Fibroblast of upper back skin (primary cell): ENCODE data around the gene GPR158.

Source experiments
- DNase-seq: peaks from one replicate; pipeline ENCODE4 v3.0.0-alpha.2; 2013

GPR158 gene

GRCh38 chr10:25508112-25508815 lies 333.5 kb downstream of the GPR158 start:
- DNase-seq: no peak

DNA sequence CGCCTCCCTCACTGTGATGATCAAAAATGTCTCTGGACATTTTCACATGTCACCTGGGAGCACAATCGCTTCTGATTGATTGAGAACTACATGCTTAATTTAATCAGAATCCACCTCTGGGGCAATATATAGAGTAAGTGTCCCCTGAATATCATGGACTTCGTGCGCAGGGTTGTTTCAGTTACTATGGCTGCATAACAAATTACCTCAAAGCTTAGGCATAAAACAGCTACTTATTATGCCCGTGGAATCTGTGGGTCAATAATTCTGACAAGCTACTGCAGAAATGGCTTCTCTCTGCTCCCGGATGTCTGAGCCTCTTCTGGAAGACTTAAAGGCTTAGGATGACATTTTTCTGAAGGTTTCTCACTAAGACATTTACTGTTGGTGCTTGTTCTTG lies 334.4 kb downstream of the GPR158 start:
- no peak for DNase-seq

DNA sequence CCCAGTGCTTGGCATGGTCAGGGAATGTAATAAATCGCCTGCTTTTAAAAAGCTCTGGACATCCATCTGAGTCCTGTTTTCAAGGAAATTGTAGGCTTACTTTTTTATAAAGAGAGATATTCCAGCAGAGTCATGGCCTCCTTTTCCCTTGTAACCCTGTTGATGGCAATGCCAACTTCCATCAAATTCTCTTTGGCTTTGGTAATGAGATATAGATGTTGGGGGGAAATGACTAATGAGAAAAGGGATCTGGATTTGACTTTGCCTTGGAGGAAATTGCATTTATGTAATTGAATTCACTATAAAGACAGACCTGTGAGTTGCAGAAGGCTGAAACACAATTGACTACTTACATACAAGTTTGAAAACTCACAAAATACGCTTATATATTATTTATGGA lies 347.5 kb downstream of the GPR158 start:
- no peak for DNase-seq

DNA sequence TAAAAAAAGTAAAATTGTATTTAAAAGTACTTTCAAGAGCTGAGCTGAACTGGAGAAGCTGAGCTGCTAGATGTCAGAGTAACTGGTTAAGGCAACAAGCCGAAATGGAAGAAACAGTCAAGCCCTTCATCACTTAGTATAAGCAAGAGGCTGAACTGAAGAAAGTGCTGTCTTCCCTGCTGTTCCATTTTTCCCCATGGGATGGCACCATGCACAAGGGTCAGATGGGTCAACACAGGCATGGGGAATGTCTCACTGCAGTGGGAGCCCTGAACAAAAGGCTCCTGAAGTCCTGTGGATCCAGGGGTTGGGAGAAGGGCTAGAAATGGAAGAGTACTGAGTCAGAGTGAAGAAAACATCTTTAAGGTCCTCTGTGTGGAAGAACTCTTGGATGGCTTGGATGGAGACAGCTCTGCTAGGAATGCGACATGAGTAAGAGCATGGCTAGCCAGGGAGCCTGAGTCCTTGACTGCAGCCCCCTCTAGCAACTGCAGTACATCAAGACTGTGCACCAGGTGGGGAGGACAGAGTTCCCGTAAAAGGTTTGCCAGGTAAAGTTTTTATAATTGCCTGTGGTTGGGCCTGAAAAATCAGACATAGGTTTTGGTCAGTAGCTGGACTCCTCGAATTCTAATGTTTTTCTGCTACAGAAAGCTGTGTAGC lies 348.3 kb downstream of the GPR158 start:
- DNase-seq: peak; percentile 10

DNA sequence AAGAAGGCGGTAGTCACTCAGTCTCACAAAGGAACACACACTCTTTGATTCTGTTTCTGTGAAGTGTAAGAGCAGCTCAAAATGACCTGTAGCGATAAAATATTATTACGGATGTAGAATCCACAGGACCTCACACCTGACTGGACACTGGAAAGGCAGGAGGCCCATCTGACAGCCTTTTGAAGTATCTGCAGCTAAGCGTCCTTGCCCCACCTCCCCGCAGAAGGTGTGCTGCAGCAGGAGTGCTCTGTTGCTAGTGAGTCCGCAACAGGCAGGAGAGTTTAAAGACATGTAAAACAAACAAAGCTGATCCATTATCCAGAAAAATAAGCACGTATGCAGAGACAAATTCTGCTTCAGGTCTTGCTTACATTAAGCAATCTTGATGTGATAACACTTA lies 355.5 kb downstream of the GPR158 start:
- DNase-seq: no peak

DNA sequence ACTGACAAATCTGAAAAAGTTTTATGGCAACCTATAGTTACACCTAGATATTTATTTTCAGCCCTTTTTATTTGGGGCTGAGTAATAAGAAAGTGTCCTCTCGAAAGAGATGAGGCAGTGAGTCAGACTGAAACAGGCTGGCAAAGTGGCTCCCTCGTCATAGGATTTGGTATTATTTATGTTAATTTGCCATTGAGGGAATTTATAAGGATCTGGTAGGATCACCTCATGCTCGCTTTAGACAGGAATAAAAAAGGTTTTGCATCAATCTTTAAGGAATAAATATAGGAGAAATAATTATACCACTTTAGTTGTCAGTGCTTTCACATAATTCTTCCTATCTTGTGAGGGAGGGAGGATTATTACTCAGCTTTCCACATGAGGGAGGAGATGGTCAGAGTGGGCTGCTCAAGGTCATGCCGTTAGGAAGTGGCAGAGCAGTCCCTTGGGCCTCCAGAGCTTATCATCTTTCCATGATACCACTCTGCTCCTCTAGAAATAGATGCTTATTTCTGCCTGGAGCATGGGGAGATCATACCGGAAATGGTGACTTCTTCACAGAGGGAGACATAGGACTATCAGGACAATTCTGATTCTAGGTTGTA lies 356.8 kb downstream of the GPR158 start:
- no peak for DNase-seq

DNA sequence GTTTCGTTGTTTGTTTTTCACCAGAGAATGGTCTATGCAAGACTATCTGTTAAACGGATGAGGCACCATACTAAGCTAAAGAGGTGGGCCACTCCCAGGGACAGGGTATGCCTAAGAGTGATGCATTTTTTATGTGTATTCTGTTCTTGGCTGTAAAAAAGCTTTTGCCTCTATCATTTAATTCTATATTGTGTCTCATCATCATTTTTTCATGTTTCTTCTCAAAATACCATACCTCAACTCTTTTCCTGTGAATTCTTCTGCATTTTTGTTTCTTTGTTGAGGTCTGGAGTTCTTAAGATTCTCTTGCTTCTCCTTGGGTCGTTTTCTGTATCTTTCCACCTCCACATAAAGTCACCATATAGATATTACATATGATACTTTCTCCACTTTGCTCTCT lies 357.4 kb downstream of the GPR158 start:
- DNase-seq: no peak

DNA sequence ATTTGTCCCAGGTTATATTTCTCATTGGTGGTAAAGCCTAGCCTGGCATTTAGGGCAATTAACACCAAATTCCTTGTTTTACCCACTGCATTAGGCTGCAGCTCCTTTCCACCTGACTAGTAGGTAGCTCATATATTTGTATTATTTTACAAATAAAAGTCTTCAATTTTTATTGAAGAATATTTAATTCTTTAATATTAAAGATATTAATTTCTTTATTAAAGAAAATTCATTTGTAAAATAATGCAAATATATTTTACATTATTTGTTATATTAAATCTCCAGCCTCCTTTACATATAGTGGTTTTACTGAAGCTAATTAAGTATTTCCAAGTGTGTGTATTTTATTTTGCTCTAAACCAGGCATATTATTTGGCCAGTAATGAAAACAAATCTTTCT lies 361.2 kb downstream of the GPR158 start:
- DNase-seq: no peak

GRCh38 chr10:25547382-25547781 lies 372.6 kb downstream of the GPR158 start:
- peak; percentile 3 for DNase-seq

DNA sequence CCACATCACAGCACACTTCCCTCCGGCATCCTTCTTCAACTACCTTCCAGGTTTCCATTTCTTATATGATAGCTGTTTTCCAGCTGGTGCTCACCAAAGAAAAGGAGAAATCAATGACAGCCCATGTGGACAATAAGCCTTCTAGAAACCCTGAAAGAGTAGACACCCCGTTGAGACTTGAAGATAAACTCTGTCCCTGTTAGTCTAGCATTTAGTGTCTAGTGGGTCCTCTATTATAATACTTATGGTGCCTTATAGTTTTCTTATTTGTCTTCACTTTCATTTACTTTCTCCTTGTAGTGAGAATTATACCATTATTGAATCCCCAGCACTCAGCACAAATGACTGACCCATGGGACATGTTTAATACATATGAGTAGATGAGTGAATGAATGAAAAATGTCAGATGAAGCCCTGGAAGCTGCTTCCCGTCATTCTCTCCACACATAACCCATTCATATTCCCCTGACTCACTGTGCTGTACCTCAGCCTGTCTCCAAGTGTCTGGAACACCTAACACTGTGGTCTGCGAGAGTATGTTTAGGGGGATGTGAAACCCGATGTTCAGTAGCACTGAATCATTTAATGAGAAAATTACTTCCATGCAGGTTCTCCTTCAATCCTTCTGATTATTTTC lies 377.6 kb downstream of the GPR158 start:
- DNase-seq: peak; percentile 65

GRCh38 chr10:25555865-25556264 lies 381.1 kb downstream of the GPR158 start:
- DNase-seq: no peak

DNA sequence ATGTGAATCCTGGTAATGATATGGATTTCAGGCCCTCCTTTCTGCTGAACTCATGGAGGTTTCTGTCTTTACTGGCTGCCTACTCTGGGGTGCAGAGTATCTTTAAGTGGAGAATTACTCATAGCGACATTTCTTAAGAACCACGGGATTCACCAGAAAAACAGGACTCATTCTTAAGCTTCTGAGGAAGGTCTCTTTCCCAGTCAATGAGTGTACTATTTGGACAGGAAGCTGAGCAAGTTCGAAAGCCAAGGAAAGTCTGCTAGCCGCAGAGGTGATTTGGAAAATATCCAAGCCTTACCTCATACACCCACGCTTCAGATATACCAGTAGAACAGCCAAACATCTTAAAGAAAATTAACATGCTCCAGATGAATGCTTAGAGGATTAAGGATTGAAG lies 381.7 kb downstream of the GPR158 start:
- DNase-seq: peak; percentile 81

- no peak for DNase-seq
These were observed 382.3 kb downstream of the GPR158 start for GRCh38 chr10:25557136-25557535.

DNA sequence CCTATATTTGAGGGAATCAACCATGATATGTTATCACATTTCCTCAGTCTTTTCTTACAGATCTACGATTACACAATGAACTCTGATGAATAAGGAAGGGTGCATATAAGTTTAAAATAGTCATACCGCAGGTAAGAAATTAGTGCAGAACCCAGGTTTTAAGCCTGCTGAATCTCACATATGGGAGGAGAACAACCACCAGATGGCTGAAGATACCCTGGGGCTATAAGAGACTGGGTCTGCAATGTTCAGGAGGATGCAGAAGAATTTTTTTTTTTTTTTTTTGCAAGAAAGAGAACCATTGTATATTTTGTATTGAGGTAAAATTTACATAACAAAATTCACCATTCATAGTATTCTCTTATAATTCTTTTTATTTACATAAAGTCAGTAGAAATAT lies 387.0 kb downstream of the GPR158 start:
- no peak for DNase-seq

GRCh38 chr10:25562547-25562946 lies 387.7 kb downstream of the GPR158 start:
- DNase-seq: no peak

- DNase-seq: no peak
These were observed 389.6 kb downstream of the GPR158 start for GRCh38 chr10:25564351-25564750.

- no peak for DNase-seq
These were observed 390.8 kb downstream of the GPR158 start for GRCh38 chr10:25565570-25565969.

DNA sequence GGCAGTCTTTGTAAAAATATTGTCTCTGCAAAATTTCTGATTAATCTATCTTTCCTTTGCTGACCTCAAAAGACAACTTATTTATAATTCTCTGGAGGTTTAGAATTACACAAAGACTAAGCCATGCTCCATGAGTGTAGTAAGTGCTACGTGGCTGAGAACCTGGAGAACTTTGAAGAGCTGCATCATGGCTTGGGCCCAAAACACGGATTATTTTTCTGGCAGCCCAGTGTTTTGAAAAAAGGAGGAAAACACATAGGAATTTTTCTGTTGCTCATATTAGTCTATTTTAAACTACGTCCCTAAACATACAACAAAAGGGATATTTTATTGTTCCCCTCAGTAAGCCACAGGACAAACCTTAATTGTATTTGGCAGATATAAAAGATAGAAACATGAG lies 398.5 kb downstream of the GPR158 start:
- DNase-seq: no peak

GRCh38 chr10:25575343-25575742 lies 400.5 kb downstream of the GPR158 start:
- no peak for DNase-seq

DNA sequence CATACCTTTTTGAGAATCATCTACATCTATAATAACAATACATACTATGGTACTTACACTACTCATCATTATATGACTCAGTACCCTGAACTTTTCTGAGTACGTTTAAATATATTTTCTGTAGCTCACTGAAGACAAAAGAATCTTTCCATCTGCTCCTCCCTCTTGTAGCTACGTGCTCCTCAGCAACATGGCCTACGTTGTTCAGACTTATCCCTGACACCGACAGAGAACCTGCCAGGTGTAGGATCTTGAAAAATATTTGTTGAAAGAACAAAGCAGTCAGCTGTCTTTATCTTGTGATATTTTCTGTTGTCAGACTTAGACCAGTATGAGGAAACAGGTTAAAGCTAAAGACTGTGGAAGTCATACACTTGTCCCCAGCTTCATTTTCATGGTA lies 403.3 kb downstream of the GPR158 start:
- DNase-seq: no peak

DNA sequence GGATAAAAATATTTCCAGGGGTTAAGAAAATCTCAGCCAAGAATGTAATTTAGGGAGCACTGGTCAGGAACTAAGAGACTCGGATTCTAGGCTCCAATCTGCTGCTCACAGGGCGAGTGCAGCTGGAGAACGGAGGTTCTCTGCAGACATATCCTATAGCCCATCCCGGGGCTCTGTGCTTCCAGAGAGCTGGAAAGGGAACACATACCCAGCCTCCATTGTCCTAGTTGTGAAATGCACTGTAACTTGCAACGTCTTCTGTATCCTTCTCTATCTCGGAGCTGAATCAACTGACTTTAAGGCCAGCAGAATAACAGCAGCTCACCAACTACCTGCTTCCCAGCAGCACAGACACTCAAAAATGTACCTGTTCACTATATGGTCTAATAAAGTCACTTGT lies 408.2 kb downstream of the GPR158 start:
- DNase-seq: no peak

- DNase-seq: peak; percentile 2
These were observed 425.9 kb downstream of the GPR158 start for GRCh38 chr10:25600651-25601050.

DNA sequence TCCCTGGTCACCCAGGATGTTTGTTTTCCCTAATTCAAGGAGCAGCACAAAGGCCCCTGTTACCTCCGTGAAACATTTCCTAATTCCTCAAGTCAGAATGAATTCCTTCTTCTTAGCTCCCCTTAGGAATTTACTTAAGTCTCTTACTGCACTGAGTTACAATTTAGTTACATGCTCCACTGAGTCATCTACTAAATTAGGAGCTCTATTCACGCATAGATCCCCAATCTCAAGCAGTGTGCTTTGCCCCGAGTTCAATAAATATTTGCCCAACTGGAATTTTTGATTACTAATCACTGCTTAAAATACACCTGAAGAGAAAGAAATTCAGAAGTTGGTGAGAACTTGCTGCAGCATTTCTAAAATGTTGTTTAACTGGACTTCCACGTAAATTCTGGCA lies 429.8 kb downstream of the GPR158 start:
- no peak for DNase-seq

DNA sequence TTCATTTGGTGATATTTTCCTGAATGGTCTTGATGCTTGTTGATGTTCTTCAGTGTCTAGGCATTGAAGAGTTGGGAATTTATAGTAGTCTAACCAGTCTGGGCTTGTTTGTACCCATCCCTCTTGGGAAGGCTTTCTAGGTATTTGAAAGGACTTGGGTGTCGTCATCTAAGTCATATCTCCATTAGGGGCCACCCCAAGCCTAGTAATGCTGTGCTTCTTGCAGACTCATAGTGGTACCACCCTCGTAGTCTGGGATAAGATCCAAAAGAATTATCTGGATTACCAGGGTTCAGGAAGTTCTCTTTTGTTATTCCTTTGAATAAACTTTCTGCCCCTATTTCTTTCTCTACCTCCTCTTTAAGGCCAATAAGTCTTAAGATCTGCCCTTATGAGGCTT lies 439.9 kb downstream of the GPR158 start:
- DNase-seq: no peak
